Sigmoid colon (tissue), 4 donors: ENCODE results near the gene IL1RAPL1.

Experiments
- EP300 ChIP-seq, 4 donors: sonication (generic); formaldehyde crosslinking; IDR thresholded peaks; one replicate each; pipeline ENCODE4 v1.6.1; 2017; ENCODE audit warnings: antibody characterized with exemption in 4 of 4
- TF ChIP-seq, protein P1 (sequence below), 4 experiments: fragments of 450-650 bp in 3 of 4; fragments of 200-600 bp in 1 of 4; IDR thresholded peaks; one replicate each; pipeline ENCODE4 v1.5.1; 2016 to 2019; ENCODE audit warnings: antibody characterized with exemption in 4 of 4, mild to moderate bottlenecking in 3 of 4, moderate library complexity in 2 of 4

DNA sequence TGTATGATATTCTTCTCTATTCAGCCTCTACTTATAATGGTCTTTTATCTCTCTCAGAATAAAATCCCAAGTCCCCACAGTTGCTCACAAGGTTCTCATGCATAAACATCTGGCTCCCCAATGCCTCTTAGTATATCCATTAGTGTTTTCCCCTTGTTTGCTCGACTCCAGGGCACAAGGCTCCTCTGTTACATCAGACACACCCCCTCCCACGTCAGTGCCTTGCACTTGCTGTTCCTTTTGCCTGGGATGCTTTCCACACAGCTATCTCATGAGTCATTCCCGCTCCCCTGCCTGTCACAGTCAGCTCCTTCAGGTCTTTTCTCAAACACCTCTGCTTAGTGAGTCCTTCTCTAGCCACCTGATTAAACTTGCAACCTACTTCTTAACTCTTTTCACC is 260.2 kb downstream of the IL1RAPL1 start:
- no peak for TF ChIP-seq EP300 (IDR thresholded peaks at IDR 0.05)
- TF ChIP-seq, protein P1, sequence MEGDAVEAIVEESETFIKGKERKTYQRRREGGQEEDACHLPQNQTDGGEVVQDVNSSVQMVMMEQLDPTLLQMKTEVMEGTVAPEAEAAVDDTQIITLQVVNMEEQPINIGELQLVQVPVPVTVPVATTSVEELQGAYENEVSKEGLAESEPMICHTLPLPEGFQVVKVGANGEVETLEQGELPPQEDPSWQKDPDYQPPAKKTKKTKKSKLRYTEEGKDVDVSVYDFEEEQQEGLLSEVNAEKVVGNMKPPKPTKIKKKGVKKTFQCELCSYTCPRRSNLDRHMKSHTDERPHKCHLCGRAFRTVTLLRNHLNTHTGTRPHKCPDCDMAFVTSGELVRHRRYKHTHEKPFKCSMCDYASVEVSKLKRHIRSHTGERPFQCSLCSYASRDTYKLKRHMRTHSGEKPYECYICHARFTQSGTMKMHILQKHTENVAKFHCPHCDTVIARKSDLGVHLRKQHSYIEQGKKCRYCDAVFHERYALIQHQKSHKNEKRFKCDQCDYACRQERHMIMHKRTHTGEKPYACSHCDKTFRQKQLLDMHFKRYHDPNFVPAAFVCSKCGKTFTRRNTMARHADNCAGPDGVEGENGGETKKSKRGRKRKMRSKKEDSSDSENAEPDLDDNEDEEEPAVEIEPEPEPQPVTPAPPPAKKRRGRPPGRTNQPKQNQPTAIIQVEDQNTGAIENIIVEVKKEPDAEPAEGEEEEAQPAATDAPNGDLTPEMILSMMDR (IDR thresholded peaks at IDR 0.05) = no peak
